GM19099 (cell line): ENCODE measurements around the gene PEX6.

Source experiments
- POLR2A ChIP-seq: IDR thresholded peaks from 3 replicates; pipeline ENCODE4 v1.6.1; 2011; ENCODE audit warnings: low read depth; ENCODE audit not compliant: insufficient read length; ENCODE audit errors: extremely low read depth

Gene PEX6

DNA sequence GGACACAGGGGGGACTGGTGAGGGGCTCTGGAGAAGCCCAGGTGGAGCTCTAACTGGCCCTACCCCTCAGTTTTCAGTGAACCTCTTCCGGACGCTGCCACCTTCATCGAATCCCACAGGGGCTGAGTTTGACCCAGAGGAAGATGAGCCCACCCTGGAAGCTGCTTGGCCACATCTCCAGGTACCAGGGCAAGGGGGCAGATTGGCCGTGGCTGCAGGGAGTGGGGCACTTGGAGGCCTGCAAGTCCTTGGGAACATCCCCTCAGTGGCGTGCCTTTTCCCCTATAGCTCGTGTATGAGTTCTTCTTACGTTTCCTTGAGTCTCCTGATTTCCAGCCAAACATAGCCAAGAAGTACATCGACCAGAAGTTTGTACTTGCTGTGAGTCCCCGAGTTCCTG is 28.1 kb upstream of the PEX6 start:
- no peak for TF ChIP-seq POLR2A

DNA sequence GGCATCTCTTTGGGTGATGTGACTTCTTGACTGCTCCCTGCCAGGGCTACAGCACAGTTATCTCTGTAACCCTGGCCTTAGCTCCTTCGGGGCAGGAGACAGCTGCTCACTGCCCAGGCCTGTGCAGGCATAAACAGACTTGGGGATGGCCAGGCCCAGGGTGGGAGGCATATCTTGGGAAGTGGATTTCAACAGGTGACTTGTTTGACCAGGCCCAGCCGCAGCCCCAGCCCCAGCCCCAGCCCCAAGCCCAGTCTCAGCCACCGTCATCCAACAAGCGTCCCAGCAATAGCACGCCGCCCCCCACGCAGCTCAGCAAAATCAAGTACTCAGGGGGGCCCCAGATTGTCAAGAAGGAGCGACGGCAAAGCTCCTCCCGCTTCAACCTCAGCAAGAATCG is 27.3 kb upstream of the PEX6 start:
- no peak for TF ChIP-seq POLR2A

DNA sequence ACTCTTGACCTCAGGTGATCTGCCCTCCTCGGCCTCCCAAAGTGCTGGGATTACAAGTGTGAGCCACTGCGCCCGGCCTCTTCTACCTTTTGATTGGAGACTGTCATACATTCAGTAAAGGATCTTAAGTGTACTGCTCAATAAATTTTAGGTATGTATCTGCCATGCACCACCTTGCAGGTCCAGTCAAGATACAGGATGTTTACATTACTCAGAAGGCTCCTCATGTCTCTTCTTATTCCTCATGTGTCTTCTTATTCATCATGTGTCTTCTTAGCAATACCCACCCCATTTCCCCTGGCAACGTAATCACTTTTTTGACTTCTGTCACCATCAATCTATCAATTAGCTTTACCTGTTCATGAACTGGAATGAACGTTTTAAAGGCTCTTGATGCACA is 26.9 kb upstream of the PEX6 start:
- TF ChIP-seq POLR2A: no peak

DNA sequence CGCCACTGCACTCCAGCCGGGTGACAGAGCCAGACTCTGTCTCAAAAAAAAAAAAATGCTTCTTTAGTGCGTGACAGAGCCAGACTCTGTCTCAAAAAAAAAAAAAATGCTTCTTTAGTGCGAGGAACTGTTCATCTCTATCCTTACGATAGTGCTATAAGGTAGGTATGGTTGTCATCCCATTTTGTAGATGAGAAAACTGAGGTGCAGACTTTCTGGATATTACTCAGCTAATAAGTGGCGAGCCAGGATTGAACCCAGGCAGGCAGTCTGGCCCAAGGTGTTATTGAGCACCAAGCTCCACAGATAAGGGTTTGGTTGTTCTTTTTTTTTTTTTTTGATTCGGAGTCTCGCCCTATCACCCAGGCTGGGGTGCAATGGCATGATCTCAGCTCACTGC is 22.9 kb upstream of the PEX6 start:
- no peak for TF ChIP-seq POLR2A

DNA sequence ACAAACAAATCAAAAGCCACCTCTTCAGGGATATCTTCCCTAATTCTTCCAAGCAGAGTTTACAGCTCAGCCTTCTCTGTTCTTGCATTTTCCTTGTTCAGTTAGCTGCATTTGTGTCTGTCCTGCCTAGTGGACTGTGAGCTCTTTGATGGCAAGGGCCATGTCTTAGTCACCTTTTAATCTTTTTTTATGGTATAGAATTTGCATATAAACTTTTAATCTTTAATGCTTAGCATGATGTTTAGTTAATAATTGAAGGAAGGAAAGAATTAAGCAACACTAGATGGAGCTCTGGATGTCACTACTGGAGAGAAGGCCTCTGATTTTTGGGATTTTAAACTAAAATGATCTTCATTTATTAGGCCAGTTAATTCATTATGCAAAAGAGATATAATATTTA is 17.5 kb upstream of the PEX6 start:
- no peak for TF ChIP-seq POLR2A

DNA sequence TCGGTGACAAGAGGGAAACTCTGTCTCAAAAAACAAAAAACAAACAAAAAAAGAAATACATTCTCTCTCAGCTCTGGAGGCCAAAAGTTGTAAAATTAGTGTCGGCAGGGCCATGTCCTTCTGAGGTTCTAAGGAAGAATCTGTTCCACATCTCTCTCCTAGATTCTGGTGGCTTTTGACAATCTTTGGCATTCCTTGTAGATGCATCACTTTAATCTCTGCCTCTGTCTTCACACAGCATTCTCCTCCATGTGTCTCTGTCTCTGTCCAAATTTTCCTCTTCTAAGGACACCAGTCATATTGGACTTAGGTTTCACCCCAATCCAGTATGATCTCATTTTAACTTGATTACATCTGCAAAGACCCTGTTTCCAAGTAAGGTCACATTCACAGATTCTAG is 14.5 kb upstream of the PEX6 start:
- no peak for TF ChIP-seq POLR2A

DNA sequence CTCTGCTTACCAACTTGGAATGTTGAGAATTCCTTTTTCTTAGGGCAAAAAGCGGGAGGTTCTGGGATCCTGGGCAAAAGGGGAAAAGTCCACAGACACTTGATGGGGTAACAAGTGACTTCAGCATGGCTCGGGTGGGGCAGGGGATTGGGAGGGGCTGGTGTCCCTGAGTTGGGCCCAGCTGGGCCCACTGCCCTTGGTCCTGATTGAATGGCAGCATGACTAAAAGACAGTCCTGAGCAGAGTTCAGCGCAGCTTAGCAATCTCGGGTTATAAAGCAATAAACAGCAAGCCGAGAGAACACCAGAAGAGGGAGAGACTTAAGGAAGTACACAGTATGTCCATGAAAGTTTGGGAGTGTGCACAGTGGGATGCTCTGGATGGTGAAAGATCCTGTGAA is 10.9 kb upstream of the PEX6 start:
- TF ChIP-seq POLR2A: no peak

DNA sequence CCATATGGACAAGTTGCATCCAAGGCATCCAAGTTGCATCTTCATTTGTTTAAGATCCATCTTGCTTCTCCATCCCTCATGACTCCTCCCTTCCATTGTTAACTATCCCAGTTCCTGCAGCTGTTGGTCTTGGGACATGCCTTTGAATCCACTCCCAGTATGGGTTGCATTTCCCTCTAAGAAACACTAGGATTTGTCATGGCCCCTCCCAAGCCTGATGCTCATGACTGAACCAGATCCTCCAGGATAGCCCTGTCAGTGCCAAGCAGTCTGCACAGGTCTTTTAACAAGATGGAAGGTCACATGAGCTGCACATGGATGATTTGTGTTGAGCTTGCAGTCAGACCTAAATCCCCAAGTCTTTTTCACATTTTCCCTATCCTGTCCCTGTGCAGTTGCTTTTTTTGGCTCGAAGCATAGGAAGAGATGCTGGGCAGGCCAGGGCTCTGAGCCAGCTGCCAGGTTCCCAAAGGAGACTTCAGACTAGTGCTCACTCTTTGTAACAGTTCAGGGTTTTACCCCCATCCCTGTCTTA is 9.6 kb upstream of the PEX6 start:
- no peak for TF ChIP-seq POLR2A

DNA sequence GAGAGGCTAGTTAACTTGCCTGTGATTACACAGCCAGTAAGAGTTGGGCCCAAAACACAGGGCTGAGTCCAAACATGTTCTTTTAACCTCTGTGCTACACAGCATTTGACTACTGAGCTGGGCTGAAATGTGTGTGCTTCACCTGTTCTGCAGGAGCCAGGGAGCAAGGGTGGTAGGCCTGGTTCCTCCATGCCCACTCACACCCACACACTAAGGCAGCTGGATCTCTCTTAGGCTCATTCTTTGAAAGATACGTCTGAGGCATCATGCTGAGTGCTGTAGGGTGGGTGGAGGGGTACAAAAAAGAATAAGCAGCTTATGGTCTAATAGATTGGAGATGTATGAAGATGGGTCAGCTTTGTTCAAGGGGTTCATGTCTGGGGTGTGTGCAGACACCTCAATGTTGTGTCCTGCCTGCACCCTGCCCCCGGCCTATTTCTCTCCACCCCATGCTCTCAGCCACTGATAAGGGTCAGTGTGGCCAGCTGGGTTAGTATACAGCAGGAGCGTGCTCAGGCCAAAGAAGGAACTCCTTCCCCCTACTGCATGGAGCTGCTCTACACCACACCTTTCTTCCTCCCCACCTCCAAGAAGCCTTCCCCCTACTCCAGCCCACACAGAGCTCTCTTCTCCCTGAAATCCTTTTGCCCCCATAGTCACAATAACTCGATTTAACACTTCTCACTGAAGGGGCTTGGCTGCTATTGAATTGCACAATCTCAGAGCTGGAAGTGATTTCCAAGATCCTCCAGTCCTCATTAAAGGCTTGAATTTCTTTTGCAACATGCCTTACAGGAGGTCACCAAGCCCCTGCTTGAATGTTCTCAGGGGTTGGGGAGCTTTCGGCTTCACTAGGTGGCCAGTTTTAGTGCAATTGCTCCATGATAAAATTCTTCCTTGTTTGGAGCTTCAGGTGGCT is 8.8 kb upstream of the PEX6 start:
- TF ChIP-seq POLR2A: no peak

DNA sequence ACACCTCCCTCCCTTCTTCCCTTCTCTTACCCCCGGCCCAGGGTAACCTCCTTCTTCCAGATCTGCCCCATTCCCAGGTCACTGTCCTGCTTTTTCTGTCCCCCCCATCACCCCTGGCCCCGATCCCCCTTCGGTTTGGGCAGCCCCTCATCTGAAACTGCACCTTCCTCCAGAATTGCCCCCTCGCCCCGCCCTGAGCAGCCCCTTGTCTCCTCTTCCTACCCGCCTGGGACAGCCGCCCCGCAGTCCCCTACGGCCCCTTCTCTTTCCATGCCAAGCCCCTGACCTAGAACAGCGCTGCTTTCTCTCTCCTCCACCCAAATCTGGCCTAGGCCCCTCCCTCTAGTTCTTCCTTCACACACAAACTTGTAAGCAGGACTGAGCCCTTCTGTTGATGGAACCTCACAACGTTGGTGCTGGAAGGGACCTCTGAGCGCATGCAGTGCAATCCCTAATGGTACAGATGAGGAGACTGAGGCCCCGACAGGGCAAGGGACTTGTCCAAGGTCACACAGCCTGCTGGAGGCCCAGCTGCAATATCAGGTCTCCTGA is 6.0 kb upstream of the PEX6 start:
- no peak for TF ChIP-seq POLR2A

DNA sequence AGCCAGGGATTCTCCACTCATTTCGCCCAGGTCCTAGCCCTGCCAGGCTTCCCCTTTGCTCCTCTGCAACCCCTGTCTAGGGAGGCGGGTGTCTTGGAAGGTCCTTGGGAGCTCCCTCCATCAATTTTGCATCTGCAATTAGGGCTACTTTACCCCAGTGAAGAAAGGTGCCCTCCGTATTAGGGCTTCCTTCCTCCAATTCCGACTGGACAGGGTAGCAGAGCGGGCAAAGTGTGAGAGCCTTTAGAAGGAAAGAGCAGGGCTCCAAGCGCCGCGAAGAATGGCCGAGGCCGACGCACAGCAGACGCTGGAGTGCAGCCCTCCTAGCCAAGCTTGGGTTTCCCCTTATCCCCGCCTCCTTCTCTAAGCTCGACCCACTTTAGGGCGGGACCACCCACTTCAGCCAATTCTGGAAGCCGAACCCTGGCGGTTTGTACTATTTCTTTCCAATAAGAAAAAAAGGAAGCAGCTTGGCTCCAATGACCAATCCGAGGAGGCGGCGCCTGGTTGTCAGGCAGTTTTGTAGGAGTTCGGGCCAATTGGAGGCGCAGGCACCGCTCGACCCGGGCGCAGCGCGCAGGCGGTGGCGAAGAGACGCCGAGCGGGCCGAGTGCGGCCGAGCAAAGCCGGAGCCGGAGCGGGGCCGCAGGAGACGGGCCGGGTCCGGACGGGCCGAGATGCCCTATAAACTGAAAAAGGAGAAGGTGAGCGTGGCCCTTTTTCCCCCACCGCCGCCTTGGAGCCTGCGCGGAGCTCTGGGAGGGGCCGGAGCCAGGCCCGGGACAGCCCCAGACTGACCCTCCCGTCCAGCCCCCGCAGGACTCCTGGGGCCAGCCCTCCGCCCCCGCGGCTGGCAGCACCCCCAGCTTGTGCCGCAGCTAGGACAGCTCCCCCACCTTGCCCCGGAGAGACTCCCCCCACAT is 5.3 kb upstream of the PEX6 start, which contains the start of gene PPP2R5D:
TSS of gene PPP2R5D (plus strand) at position 570 of the 923 bp plus-strand sequence. CDS start at position 678, 108 bp downstream.
- TF ChIP-seq POLR2A: peak; percentile 93

DNA sequence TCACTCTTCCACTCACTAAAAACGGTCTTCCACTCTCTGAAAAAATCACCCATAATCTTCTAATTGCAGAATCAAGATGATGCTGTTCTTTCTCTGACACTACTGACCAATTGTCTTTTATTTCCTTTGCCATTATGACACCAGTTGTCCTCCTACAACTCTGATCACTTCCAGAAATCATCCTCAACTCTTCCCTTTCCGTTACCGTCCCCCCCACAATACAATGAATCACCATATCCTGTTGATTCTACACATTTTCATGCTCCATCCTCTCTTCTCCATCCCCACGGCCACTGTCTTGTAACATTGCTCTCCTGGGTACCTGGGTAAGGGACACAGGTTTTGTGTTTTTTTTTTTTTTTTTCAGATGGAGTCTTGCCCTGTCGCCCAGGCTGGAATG is 2.9 kb upstream of the PEX6 start:
- no peak for TF ChIP-seq POLR2A

DNA sequence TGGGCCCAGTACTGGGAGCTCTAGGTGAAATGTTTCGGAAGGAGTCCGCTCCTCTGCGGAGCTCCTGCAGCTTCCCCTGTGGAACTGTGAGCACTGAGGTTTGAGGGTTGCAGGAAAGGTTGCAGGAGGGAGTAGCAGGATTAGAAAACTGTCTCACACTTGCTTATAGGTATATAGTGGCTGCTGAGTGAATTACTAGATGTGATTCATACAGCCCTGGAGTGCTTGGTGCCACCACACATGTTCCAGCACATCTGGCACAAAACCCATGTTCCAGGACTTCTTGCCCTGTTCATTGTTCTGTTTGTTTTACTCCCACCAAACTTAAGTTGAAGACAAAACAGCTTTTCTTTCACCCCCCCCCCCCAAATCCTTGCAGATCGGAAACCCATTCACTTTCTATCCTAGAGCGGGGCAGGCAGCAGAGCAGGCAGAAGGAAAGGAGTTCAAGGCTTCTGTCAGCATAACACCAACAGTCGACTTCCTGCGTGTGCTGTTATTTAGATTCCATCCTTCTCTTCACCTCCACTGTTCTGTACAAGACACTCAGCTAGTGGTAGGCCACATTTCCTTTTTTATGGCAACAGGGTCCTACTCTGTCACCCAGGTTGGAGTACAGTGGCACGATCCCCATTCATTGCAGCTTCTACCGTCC is 669 bp upstream of the PEX6 start:
- TF ChIP-seq POLR2A: no peak

DNA sequence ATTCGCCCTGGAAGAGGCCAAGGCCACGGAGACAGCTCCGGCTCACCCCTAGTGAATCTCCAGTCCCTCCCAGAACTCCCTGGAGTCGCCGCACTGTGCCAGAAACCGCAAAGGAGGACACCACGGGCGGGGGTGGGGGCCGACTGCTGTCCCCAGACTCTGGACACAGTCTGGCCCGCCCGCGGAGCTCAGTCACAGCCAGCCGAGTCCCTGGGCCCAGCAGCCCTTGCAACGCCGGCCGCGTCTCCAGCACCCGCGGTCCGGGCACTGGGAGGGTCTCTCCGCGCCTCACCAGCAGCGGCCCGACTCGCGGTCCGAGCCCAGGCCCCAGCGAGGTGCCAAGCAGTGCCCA is 518 bp downstream of the PEX6 start:
- no peak for TF ChIP-seq POLR2A

DNA sequence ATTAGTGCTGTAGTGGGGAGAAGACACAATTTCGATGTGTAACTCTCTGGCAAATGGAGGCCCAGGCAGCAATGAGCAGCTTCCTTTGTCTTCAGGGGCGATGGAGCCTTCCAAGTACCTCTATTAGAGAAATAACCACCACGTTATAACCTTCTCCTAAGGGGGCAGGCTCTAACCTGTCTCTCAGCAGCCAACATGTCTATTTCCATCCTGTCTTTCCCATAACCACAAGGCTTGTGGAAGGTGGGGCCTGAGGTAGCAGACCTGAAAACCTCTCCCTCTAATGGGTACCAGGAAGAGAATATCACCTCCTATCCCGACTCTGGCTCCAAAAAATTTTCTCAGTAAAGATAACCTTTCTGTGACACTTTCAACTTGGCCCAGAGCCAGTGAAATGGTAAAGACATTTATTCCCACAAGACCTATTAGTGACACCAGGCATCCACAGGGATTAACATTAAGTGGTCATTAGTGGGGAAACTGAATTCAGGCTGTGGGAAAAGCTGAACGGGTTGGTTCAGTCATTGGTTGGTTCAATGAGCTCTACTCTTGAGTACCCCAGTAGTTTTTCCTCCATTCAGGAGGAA is 4.0 kb downstream of the PEX6 start:
- no peak for TF ChIP-seq POLR2A

DNA sequence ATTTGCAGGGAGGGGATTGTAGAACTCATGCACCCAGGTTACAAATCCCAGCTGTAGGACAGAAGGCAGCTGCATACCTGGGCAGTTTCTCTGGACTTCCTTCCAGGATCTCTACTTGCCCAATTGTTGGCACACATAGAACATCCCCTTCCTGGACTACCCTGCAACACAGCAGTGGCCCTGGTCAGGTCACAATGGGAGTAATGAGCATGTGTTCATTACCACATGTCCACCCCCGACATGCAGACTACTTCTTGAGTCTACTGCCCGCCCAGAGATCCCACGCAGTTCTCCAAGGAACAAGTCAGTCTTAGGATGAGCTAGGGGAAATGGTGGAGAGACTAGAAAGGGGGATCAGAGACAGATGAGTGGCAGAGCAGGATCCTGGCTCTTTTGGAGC is 5.1 kb downstream of the PEX6 start:
- no peak for TF ChIP-seq POLR2A
